GM21528 (cell line): ENCODE data around the gene PGGT1B.
"Not testable (repeated sequence)": the region's sequence is repeated elsewhere in the genome, so short reads cannot be mapped to it uniquely, and the experiment has no call there.

Source experiments
- ATAC-seq: cut with Tn5 transposase; IDR thresholded peaks from one replicate; pipeline ENCODE4 v1.9.1; 2021; ENCODE audit warnings: mild to moderate bottlenecking, moderate library complexity; ENCODE audit not compliant: unreplicated experiment, low FRiP score

The PGGT1B gene

GRCh38 chr5:115262011-115262320 is 711 bp downstream of the PGGT1B start:
- peak; percentile 54 for ATAC-seq

GRCh38 chr5:115260248-115260647 is 2.4 kb downstream of the PGGT1B start:
- ATAC-seq, result no peak

GRCh38 chr5:115257981-115258380 is 4.7 kb downstream of the PGGT1B start:
- ATAC-seq, result no peak

GRCh38 chr5:115249379-115249778 is 13.3 kb downstream of the PGGT1B start:
- not testable (repeated sequence) for ATAC-seq

GRCh38 chr5:115246361-115246991 is 16.2 kb downstream of the PGGT1B start:
- peak; percentile 70 for ATAC-seq

- no peak for ATAC-seq
These were observed 19.3 kb downstream of the PGGT1B start for GRCh38 chr5:115243412-115243811.

- ATAC-seq, result no peak
These were observed 20.6 kb downstream of the PGGT1B start for GRCh38 chr5:115241881-115242642.

- no peak for ATAC-seq
These were observed 25.6 kb downstream of the PGGT1B start for GRCh38 chr5:115237066-115237465.

- no peak for ATAC-seq
These were observed 26.1 kb downstream of the PGGT1B start for GRCh38 chr5:115236599-115236998.

- no peak for ATAC-seq
These were observed 31.1 kb downstream of the PGGT1B start for GRCh38 chr5:115231598-115231997.

- ATAC-seq, result no peak
These were observed 33.1 kb downstream of the PGGT1B start for GRCh38 chr5:115229606-115230005.

GRCh38 chr5:115227281-115227680 is 35.4 kb downstream of the PGGT1B start:
- no peak for ATAC-seq

GRCh38 chr5:115214541-115214940 is 48.1 kb downstream of the PGGT1B start:
- ATAC-seq, result no peak

- peak; percentile 100 for ATAC-seq
These were observed 53.4 kb downstream of the PGGT1B start for GRCh38 chr5:115209279-115209678.

- no peak for ATAC-seq
These were observed 59.7 kb downstream of the PGGT1B start for GRCh38 chr5:115202952-115203351.

- no peak for ATAC-seq
These were observed 66.5 kb downstream of the PGGT1B start for GRCh38 chr5:115196161-115196560.

GRCh38 chr5:115194676-115195075 is 68.0 kb downstream of the PGGT1B start:
- no peak for ATAC-seq

GRCh38 chr5:115193295-115193694 is 69.4 kb downstream of the PGGT1B start:
- no peak for ATAC-seq

GRCh38 chr5:115192098-115192497 is 70.6 kb downstream of the PGGT1B start:
- no peak for ATAC-seq

GRCh38 chr5:115191474-115192031 is 71.1 kb downstream of the PGGT1B start:
- ATAC-seq, result no peak

- ATAC-seq, result no peak
These were observed 72.3 kb downstream of the PGGT1B start for GRCh38 chr5:115190388-115190787.

GRCh38 chr5:115189866-115190265 is 72.8 kb downstream of the PGGT1B start:
- ATAC-seq, result no peak
